ENCODE measurements around the gene DNMT1.

- TF ChIP-seq CTCF (IDR thresholded peaks at IDR 0.05) (no peak), POLR2A (IDR thresholded peaks at IDR 0.05) (no peak), POLR2AphosphoS5 (IDR thresholded peaks at IDR 0.05) (no peak), EP300 (IDR thresholded peaks at IDR 0.05; ENCODE audit: low read depth) (no peak)
Observed at GRCh38 chr19:10205636-10206035, 10.9 kb upstream of the DNMT1 start.

All from transverse colon (tissue), 4 donors.